Kidney epithelial cell (primary cell): ENCODE results near the gene SYNE4. TPM values are rescaled to one million over a fixed set of nuclear protein-coding genes. Genes with fewer than 3 reads are reported as not detected.
"Not testable (repeated sequence)": the region's sequence is repeated elsewhere in the genome, so short reads cannot be mapped to it uniquely, and the experiment has no call there.

Source experiments
- DNase-seq: peaks from one replicate; pipeline ENCODE4 v3.0.0-alpha.2; 2010; ENCODE audit warnings: low read depth
- H3K27me3 ChIP-seq: 2 replicates; pipeline ENCODE4 v1.6.0; 2011; ENCODE audit warnings: low read length; ENCODE audit not compliant: control insufficient read depth, insufficient read depth
- H3K36me3 ChIP-seq: 2 replicates; pipeline ENCODE4 v1.5.1; 2011; ENCODE audit warnings: low read length; ENCODE audit not compliant: control insufficient read depth, insufficient read depth
- H3K4me3 ChIP-seq: 2 replicates; pipeline ENCODE4 v1.5.1; 2011; ENCODE audit warnings: low read depth, mild to moderate bottlenecking, control low read depth, low read length
- CTCF ChIP-seq: IDR thresholded peaks from 2 replicates; pipeline ENCODE4 v1.5.1; 2011; ENCODE audit warnings: mild to moderate bottlenecking, moderate library complexity, low read length, control low read depth, inconsistent platforms; ENCODE audit not compliant: insufficient read depth, poor library complexity, severe bottlenecking
- total RNA-seq: library from RNA; depleted of rRNA; stranded (reverse); fragments of >200 nt; gene quantifications from 2 replicates; pipeline ENCODE4 v1.2.3, GENCODE V29; 2015

SYNE4 gene
- total RNA-seq, 1 donor from 2014 or later = 11.5 TPM

- peaks cover 17% of the 10 kb centered on the region for H3K27me3 ChIP-seq
- H3K36me3 ChIP-seq = no peaks in the 10 kb centered on the region
- H3K4me3 ChIP-seq = no peak overlapping the region
- DNase-seq = no peak
- TF ChIP-seq CTCF = no peak
These were observed 19.8 kb downstream of the SYNE4 start for GRCh38 chr19:35988824-35989223.

- Histone ChIP-seq H3K4me3 (no peak overlapping the region), H3K36me3 (no peaks in the 10 kb centered on the region), H3K27me3 (peaks cover 17% of the 10 kb centered on the region)
- no peak for TF ChIP-seq CTCF
- DNase-seq = no peak
These were observed 21.1 kb downstream of the SYNE4 start for GRCh38 chr19:35987571-35987896.

- no peaks in the 10 kb centered on the region for H3K36me3 ChIP-seq
- DNase-seq = no peak
- peaks cover 17% of the 10 kb centered on the region for H3K27me3 ChIP-seq
- peak; percentile 5 for TF ChIP-seq CTCF
- peak overlapping the region; percentile 21 for H3K4me3 ChIP-seq
These were observed 21.7 kb downstream of the SYNE4 start for GRCh38 chr19:35986664-35987570.

GRCh38 chr19:35986111-35986510, 22.5 kb downstream of the SYNE4 start:
- Histone ChIP-seq H3K36me3 (no peaks in the 10 kb centered on the region), H3K27me3 (peaks cover 17% of the 10 kb centered on the region), H3K4me3 (no peak overlapping the region)
- no peak for TF ChIP-seq CTCF
- no peak for DNase-seq

GRCh38 chr19:35983177-35983576, 25.4 kb downstream of the SYNE4 start:
- no peak for DNase-seq
- no peak overlapping the region for H3K4me3 ChIP-seq
- no peaks in the 10 kb centered on the region for H3K36me3 ChIP-seq
- peaks cover 20% of the 10 kb centered on the region for H3K27me3 ChIP-seq
- TF ChIP-seq CTCF = no peak

- H3K27me3 ChIP-seq, H3K36me3 ChIP-seq, H3K4me3 ChIP-seq, DNase-seq: not testable (repeated sequence)
These were observed 27.6 kb downstream of the SYNE4 start for GRCh38 chr19:35980997-35981396.
